Fibroblast of lung (primary cell): ENCODE measurements around the gene TGM6. TPM values are rescaled to one million over a fixed set of nuclear protein-coding genes. Genes with fewer than 3 reads are reported as not detected.

Experiments used
- DNase-seq, 2 donors: peaks; one replicate each; pipeline versions ENCODE4 v3.0.0 to v3.0.0-alpha.2; 2010; ENCODE audit warnings: low read depth in 2 of 2
- H2AFZ ChIP-seq: 2 replicates; pipeline ENCODE4 v1.5.1; 2012; ENCODE audit warnings: low read length, control low read depth, inconsistent platforms
- H3K27ac ChIP-seq: 2 replicates; pipeline ENCODE4 v1.5.1; 2011; ENCODE audit warnings: low read length, control low read depth; ENCODE audit not compliant: insufficient read depth
- H3K27me3 ChIP-seq: 2 replicates; pipeline ENCODE4 v1.5.1; 2011; ENCODE audit warnings: mild to moderate bottlenecking, low read length; ENCODE audit not compliant: control insufficient read depth, insufficient read depth
- H3K36me3 ChIP-seq: 2 replicates; pipeline ENCODE4 v1.5.1; 2011; ENCODE audit warnings: low read length; ENCODE audit not compliant: control insufficient read depth, insufficient read depth
- H3K4me1 ChIP-seq: 2 replicates; pipeline ENCODE4 v1.5.1; 2011; ENCODE audit warnings: low read length; ENCODE audit not compliant: control insufficient read depth, insufficient read depth; ENCODE audit errors: extremely low read depth
- H3K4me2 ChIP-seq: 2 replicates; pipeline ENCODE4 v1.5.1; 2011; ENCODE audit warnings: low read length, control low read depth; ENCODE audit not compliant: insufficient read depth; ENCODE audit errors: extremely low read depth
- H3K4me3 ChIP-seq, 4 experiments: fragments of 200-600 bp in 1 of 4; sonication (generic) in 1 of 4; replicated peaks in 1 of 4; 2 replicates each; pipeline ENCODE4 v1.5.1; 2011 to 2016; ENCODE audit warnings: low read length in 4 of 4, low read depth in 3 of 4, mild to moderate bottlenecking in 3 of 4, control low read depth in 2 of 4, inconsistent platforms in 1 of 4, mixed read lengths in 1 of 4; ENCODE audit not compliant: insufficient read depth in 1 of 4; ENCODE audit errors: control extremely low read depth in 1 of 4
- H3K79me2 ChIP-seq: 2 replicates; pipeline ENCODE4 v1.5.1; 2012; ENCODE audit warnings: mild to moderate bottlenecking, low read length, inconsistent platforms; ENCODE audit not compliant: control insufficient read depth, insufficient read depth
- H3K9ac ChIP-seq: 2 replicates; pipeline ENCODE4 v1.5.1; 2011; ENCODE audit warnings: mild to moderate bottlenecking, low read length, control low read depth; ENCODE audit not compliant: insufficient read depth
- H3K9me3 ChIP-seq: 2 replicates; pipeline ENCODE4 v1.5.1; 2012; ENCODE audit warnings: low read depth, low read length; ENCODE audit not compliant: control insufficient read depth, insufficient read depth
- H4K20me1 ChIP-seq: 2 replicates; pipeline ENCODE4 v1.5.1; 2011; ENCODE audit warnings: low read length; ENCODE audit not compliant: control insufficient read depth, insufficient read depth; ENCODE audit errors: extremely low read depth
- EZH2 ChIP-seq: IDR thresholded peaks from 2 replicates; pipeline ENCODE4 v1.5.1; 2012; ENCODE audit warnings: low read length, control low read depth, mild to moderate bottlenecking; ENCODE audit errors: missing control alignments
- polyA plus RNA-seq, 2 donors: library from polyadenylated mRNA; depleted of rRNA in 1 of 2; stranded (reverse) in 1 of 2; unstranded in 1 of 2; fragments of >200 nt; gene quantifications; 2 replicates each; pipeline ENCODE4 v1.2.1, GENCODE V29; 2011 to 2012; ENCODE audit warnings: missing spikeins in 1 of 2
- total RNA-seq: library from RNA; depleted of rRNA; stranded (reverse); fragments of >200 nt; gene quantifications from 2 replicates; pipeline ENCODE4 v1.2.1, GENCODE V29; 2014
- TF ChIP-seq, protein P1 (sequence below), 2 donors: IDR thresholded peaks in 1 of 2; conservative IDR thresholded peaks in 1 of 2; 1 replicate in 1 of 2; 2 replicates in 1 of 2; pipeline ENCODE4 v1.5.1; 2011 to 2012; ENCODE audit warnings: low read length in 2 of 2, control low read depth in 1 of 2, inconsistent platforms in 1 of 2, low read depth in 1 of 2, mild to moderate bottlenecking in 1 of 2

Gene TGM6
- total and polyA plus RNA-seq, 2 donors (not counting 1 experiment from before 2014, with no cell fraction given), result not detected

DNA sequence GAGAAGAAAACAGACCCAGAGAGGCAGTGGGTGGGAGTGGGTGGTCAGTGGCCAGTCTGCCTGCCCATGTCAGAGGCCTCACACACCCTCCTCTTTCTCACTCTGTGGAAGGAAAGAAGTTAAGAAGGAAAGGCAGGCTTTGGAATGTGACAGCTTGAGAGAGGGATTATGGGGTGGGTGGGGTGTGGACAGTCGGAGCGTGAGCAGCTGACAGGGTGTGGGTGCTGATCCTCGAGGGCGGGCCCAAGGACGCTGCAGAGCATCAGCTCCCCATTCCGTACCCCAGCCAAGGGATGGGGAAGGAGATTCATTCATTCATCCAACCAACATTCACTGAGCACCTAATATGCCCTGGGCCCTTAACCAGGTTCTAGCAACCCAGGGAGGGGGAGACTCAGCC, 4.8 kb downstream of the TGM6 start:
- Histone ChIP-seq H3K4me1 (no peaks in the 10 kb centered on the region), H3K27me3 (no peaks in the 10 kb centered on the region), H3K9ac (no peak overlapping the region), H3K27ac (no peak overlapping the region), H3K36me3 (no peaks in the 10 kb centered on the region), H3K9me3 (no peaks in the 10 kb centered on the region), H2AFZ (no peak overlapping the region), H3K79me2 (no peaks in the 10 kb centered on the region), H3K4me2 (no peak overlapping the region), H3K4me3 (no peak overlapping the region), H4K20me1 (no peaks in the 10 kb centered on the region)
- DNase-seq, result peak in 1 of 2 donors; percentile 18
- TF ChIP-seq, protein P1, sequence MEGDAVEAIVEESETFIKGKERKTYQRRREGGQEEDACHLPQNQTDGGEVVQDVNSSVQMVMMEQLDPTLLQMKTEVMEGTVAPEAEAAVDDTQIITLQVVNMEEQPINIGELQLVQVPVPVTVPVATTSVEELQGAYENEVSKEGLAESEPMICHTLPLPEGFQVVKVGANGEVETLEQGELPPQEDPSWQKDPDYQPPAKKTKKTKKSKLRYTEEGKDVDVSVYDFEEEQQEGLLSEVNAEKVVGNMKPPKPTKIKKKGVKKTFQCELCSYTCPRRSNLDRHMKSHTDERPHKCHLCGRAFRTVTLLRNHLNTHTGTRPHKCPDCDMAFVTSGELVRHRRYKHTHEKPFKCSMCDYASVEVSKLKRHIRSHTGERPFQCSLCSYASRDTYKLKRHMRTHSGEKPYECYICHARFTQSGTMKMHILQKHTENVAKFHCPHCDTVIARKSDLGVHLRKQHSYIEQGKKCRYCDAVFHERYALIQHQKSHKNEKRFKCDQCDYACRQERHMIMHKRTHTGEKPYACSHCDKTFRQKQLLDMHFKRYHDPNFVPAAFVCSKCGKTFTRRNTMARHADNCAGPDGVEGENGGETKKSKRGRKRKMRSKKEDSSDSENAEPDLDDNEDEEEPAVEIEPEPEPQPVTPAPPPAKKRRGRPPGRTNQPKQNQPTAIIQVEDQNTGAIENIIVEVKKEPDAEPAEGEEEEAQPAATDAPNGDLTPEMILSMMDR (conservative IDR thresholded peaks at IDR 0.05 in 1 of 2, IDR thresholded peaks at IDR 0.05 in 1 of 2; ENCODE audit: low read depth in 1 of 2, low read length in 2 of 2), result no peak
- no peak for TF ChIP-seq EZH2

DNA sequence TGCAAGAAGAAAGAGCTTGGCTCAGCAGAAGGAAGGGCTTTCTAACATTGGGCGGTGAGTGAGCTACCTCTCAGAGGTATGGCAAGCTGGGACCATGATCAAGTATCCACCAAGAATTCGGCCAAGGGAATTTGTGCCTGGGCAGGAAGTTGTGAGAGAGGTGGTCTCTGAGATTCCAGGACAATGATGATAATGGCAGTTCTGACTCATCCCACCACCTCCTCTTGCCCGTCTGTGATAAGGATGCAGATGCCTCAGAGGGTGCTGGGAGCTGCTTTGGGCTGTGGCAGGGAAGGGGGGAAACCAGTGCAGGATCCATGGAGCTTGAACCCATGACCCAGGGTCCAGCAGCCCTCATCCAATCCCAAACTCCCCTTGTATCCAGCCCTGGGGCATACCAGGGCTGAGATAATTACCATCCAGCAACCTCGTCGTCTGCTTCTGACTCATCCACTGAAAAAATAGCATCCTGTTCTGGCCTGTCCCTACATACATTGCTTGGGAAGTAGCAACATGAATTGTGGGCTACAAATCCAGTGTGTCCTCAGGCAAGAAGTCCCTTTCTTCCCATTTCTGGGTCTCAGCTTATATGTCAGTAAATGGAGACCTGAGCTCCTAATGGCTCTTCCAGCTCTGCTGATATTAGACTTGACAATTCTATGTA, 5.9 kb downstream of the TGM6 start:
- H3K27ac ChIP-seq, result no peak overlapping the region
- H3K4me2 ChIP-seq, result no peak overlapping the region
- peak in 1 of 2 donors; percentile 87 for DNase-seq
- H3K36me3 ChIP-seq, result no peaks in the 10 kb centered on the region
- no peaks in the 10 kb centered on the region for H3K9me3 ChIP-seq
- no peaks in the 10 kb centered on the region for H3K27me3 ChIP-seq
- H3K4me1 ChIP-seq, result no peaks in the 10 kb centered on the region
- H3K79me2 ChIP-seq, result no peaks in the 10 kb centered on the region
- H4K20me1 ChIP-seq, result no peaks in the 10 kb centered on the region
- no peak overlapping the region for H3K9ac ChIP-seq
- H2AFZ ChIP-seq, result no peak overlapping the region
- no peak overlapping the region for H3K4me3 ChIP-seq
- TF ChIP-seq, protein P1 (conservative IDR thresholded peaks at IDR 0.05 in 1 of 2, IDR thresholded peaks at IDR 0.05 in 1 of 2; ENCODE audit: low read depth in 1 of 2, low read length in 2 of 2), result no peak
- TF ChIP-seq EZH2, result no peak

DNA sequence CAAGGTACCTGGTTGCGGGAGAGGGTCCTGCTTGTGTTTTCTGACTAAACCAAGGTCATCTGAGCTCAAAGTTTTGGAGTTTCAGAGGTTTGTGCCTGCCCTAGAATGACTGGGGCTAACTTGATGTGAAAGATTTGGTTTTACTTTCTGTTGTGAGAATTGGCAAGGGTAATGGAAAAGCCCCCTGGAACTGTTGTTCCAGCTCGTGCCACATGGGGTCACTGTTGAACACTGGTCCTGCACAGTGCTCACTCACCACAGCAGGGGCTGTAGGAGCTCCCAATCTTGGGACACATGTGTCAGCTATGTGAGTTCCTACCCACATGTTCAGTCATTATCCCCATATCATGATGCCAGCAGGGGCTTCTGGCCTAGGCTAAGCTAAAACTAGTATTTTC, 6.5 kb downstream of the TGM6 start:
- H3K79me2 ChIP-seq, result no peaks in the 10 kb centered on the region
- DNase-seq, result peak; percentile 26 to 43
- no peak overlapping the region for H3K9ac ChIP-seq
- H3K4me2 ChIP-seq, result no peak overlapping the region
- H3K36me3 ChIP-seq, result no peaks in the 10 kb centered on the region
- no peaks in the 10 kb centered on the region for H3K27me3 ChIP-seq
- no peak overlapping the region for H3K4me3 ChIP-seq
- H3K4me1 ChIP-seq, result no peaks in the 10 kb centered on the region
- TF ChIP-seq, protein P1 (conservative IDR thresholded peaks at IDR 0.05 in 1 of 2, IDR thresholded peaks at IDR 0.05 in 1 of 2; ENCODE audit: low read depth in 1 of 2, low read length in 2 of 2), result peak in 1 of 2 donors; percentile 55
- no peak for TF ChIP-seq EZH2
- no peaks in the 10 kb centered on the region for H4K20me1 ChIP-seq
- H3K27ac ChIP-seq, result no peak overlapping the region
- no peak overlapping the region for H2AFZ ChIP-seq
- H3K9me3 ChIP-seq, result no peaks in the 10 kb centered on the region
